Measurements from ENCODE around the gene BLOC1S3.

Gene BLOC1S3

GRCh38 chr19:45146741-45147205 lies 31.8 kb upstream of the BLOC1S3 start:
- no peak for DNase-seq

GRCh38 chr19:45147835-45148676 lies 30.5 kb upstream of the BLOC1S3 start:
- no peak for DNase-seq

GRCh38 chr19:45149129-45149528 lies 29.5 kb upstream of the BLOC1S3 start:
- no peak for DNase-seq

DNA sequence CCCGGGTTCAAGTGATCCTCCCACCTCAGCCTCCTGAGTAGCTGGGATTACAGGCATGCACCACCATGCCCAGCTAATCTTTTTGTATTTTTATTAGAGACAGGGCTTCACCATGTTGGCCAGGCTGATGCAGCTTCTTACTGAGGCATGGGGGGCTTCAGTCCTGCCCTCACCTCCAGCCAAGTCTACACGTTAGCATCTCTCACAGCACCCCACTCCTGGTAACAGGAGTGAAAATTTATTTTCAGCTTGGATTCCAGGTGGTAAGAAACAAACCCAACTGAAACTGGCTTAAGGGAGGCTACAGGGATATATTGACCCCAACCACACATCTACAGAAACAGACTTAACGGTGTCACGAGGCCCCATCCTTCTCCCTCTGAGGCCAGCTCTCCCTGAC lies 28.4 kb upstream of the BLOC1S3 start:
- no peak for DNase-seq

DNA sequence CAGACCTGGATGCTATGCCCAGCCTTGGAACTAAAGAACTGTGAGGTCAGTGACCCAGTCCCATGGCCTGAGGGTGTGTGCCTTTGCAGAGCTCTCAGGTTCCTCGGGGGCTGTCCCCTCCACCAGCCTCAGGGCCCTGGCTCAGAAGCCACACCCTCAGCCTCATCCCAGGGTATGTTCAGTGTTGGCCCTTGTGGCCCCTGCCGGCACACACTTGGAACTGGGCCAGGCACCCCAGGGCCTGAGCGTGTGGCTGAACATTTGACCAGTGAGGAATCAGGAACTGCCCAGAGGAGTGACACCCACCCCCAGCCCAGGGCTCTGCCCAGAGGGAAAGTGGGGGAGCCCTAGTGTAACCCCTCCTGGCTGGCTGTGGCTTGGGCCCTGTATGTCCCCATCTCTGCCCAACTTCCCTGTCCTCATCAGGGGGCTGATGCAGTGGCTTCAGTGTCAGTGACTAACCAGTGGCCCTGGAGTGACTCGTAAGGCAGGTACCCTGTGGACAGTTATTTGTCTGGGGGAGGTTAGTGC lies 27.8 kb upstream of the BLOC1S3 start:
- no peak for DNase-seq

DNA sequence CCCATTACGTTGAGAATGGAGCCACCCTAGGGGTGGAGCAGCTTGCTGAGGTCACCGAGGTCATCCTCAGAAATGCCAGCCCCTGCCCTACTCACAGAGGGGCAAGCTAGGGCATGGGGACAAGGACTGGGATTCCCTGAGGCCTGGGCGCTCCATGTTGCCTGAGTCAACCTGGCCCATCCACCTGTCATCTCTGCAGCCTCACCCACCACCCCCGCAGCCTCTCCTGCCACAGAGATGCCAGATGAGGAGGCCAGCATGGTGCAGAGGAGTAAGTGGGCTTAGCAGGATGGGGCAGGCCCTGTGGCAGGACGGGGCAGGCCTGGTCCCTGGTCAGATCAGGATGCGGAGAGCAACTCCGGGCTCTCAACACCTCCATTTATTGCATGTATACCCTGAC lies 27.3 kb upstream of the BLOC1S3 start:
- no peak for DNase-seq

DNA sequence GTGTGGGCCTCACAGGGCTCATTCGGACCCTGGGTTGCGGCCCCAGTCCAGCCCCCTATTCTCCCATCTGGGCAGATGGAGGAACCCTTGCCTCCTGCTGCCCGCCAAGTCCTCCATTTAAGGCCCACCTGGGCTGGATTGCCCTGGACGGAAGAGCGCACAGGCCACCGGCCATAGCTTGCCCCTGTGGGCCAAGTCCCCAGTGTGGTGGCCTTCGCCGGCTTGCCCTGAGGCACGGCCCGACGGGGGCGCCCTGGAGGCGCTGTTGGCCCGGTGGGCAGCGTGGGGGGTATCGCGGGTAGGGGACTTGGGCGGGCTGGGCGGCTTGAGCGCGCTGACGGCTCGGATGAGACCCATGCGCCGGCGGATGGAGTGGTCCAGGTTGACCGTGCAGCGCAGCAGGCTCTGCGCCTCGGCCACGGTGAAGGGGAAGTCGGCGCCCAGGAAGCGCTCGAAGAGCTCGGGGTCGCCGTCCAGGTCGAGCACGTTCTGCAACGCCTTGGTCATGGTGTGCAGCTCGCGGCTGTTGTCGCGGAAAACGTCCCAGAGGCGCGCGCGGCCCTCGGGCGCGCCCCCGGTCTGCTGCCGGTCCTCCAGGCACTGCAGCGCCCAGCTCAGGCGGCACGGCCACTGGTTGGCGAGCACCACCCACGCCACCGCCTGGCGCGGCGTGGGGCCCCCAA lies 26.6 kb upstream of the BLOC1S3 start:
- DNase-seq = no peak

GRCh38 chr19:45152504-45153338 lies 25.9 kb upstream of the BLOC1S3 start:
- no peak for DNase-seq

DNA sequence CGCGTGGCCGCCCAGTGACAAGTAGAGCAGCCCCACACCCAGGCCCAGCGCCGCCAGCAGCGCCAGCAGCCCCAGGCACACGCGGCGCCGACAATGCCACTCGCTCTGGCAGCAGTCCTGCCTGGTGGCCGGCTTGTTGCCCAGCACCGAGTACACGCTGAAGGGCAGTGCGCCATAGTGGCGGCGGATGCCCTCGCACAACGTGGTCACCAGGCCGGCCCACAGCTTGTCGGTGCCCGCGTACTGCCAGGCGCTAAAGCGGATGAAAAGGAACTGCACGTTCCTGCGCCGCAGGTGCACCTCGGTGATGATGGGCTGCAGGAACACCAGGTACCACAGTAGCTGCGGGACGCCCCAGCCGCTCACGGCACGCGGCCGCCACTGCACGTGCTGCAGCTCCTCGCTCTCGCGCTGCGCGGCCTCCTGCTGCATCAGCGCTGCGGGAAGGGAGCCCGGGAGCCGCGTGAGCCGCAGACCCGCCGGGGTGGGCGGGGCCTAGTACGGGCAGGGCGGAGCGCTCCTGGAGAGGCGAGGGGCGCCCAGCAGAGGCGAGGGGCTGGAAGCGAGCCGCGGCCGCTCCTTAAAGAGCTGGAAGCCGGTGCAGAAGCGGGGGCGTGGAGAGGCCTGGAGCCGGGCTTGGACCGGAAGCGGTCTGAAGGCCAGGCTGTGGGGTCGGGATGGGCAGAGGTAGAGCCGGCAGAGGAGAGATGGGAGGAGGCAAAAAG lies 25.1 kb upstream of the BLOC1S3 start:
- DNase-seq = no peak

- peak; percentile 97 for DNase-seq
Measured at GRCh38 chr19:45154064-45154827, 24.3 kb upstream of the BLOC1S3 start.

GRCh38 chr19:45156011-45156630 lies 22.5 kb upstream of the BLOC1S3 start:
- DNase-seq = no peak

DNA sequence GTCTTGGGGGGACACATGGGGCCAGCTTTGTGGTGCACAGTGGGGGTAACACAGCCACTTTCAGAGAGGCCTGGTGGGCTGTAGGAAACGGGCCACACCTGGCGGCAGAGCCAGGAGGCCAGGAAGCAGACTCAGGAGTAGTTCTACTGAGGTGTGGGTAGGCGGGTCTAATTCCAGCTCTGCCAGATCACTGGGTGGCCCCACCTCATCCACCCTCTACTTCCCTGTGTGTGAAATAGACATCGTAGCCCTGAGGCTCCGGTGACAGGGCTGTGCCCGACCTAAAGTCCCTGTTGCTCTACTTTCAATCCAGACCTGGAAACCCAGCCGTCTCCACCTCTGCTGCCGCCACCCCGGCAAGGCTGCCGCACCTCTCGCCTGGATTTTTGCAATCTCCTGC lies 21.8 kb upstream of the BLOC1S3 start:
- no peak for DNase-seq

DNA sequence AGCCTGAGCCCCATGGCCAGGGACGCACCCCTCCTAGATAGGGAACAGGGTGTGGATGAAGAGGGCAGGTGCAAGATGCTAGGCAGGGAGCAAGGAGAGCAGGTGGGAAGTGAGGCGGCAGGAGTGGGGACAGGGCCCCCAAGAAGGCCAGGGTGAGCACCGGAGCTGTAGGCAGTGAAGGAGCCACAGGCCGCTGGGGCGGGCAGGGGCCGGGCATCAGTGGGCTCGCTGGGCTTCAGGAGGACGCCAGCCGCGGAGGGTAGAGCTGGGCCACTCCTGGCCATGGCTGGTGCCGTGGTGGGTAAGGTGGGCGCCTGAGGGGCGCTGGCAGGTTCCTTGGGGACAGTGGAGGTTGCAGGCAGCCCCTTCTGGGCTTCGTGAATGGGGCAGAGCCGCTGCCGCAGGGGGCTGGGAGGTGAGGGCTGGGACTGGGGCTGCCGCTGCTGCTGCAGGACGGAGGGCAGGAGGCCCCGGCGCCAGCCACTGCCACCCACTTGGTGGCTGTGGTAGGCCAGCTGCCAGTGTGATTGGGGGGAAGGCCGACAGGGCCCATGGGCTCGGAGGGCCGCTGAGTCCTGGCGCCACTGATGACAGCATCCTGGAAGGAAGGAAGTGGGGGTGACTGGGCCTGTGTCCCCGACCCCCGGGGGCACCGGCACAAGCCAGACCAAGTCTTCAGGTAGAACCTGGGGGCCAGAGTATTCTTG lies 19.9 kb upstream of the BLOC1S3 start:
- DNase-seq = no peak

DNA sequence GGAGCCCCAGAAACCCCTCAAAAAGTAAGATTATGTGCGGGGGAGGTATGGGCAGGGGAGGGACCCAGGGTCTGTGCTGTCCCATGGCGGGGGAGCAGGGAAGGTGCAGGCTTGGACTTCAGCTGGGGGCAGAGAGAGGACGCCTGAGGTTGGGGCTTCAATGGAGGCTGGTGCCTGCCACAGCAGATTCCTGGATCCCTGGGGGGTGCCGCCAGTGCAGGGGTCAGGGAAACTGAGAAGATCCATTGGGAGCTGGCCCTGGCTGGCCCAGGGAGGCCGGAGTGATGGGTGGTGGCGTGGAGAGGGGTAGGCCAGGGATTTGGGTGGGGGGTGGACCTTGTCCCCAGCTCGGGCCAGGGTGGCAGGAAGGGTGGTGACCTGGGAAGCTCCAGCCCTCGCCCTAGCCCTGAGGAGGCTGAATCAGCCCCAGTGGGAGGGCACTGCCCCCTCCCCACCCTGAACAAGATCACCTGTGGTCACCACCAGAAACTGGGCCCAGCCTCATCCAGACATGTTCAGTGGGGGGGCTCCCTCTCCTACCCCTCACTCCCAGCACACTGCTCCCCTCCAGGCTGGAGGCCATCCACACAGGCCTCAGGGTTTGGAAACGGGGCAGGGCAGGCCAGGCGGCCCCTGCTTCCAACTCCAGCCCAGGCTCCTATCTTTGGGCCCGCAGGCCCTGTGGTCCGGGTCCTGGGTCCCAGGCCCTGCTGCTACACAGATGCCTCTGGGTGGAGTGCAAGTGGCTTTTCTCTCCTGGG lies 19.2 kb upstream of the BLOC1S3 start:
- no peak for DNase-seq

GRCh38 chr19:45159971-45160324 lies 18.6 kb upstream of the BLOC1S3 start:
- no peak for DNase-seq

GRCh38 chr19:45160870-45161737 lies 17.5 kb upstream of the BLOC1S3 start, which contains the start of gene NKPD1:
Gene NKPD1, minus strand, starts transcription at chr19:45160982. Its CDS starts 832 bp downstream, at chr19:45160150.
- no peak for DNase-seq

- DNase-seq = no peak
Measured at GRCh38 chr19:45161738-45162607, 16.6 kb upstream of the BLOC1S3 start.
